ENCODE results near the gene CEP112. TPM values are rescaled to one million over a fixed set of nuclear protein-coding genes. Genes with fewer than 3 reads are reported as not detected.

CEP112 gene
- total and polyA plus RNA-seq, 4 donors = 1.1 to 4.9 (median 1.4) TPM

- 79% methylated on average over 1 of the region's 1 CpG for WGBS
- H3K27ac ChIP-seq (ENCODE audit: low read depth in 1 of 2, low read length in 2 of 2) = no peak overlapping the region
- TF ChIP-seq HNF4G (IDR thresholded peaks at IDR 0.05) = no peak
- no peak for TF ChIP-seq CTCF (IDR thresholded peaks at IDR 0.05; ENCODE audit: low read depth, low read length, missing input control)
- no peak for TF ChIP-seq SP1 (IDR thresholded peaks at IDR 0.05)
- no peak for TF ChIP-seq TAF1 (conservative IDR thresholded peaks at IDR 0.05)
- TF ChIP-seq JUND (IDR thresholded peaks at IDR 0.05) = no peak
- TF ChIP-seq, protein P1, sequence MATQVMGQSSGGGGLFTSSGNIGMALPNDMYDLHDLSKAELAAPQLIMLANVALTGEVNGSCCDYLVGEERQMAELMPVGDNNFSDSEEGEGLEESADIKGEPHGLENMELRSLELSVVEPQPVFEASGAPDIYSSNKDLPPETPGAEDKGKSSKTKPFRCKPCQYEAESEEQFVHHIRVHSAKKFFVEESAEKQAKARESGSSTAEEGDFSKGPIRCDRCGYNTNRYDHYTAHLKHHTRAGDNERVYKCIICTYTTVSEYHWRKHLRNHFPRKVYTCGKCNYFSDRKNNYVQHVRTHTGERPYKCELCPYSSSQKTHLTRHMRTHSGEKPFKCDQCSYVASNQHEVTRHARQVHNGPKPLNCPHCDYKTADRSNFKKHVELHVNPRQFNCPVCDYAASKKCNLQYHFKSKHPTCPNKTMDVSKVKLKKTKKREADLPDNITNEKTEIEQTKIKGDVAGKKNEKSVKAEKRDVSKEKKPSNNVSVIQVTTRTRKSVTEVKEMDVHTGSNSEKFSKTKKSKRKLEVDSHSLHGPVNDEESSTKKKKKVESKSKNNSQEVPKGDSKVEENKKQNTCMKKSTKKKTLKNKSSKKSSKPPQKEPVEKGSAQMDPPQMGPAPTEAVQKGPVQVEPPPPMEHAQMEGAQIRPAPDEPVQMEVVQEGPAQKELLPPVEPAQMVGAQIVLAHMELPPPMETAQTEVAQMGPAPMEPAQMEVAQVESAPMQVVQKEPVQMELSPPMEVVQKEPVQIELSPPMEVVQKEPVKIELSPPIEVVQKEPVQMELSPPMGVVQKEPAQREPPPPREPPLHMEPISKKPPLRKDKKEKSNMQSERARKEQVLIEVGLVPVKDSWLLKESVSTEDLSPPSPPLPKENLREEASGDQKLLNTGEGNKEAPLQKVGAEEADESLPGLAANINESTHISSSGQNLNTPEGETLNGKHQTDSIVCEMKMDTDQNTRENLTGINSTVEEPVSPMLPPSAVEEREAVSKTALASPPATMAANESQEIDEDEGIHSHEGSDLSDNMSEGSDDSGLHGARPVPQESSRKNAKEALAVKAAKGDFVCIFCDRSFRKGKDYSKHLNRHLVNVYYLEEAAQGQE (IDR thresholded peaks at IDR 0.05) = no peak
- TF ChIP-seq FOXA1 (IDR thresholded peaks at IDR 0.05) = no peak
- no peak for TF ChIP-seq NR2F2 (IDR thresholded peaks at IDR 0.05)
- TF ChIP-seq EGR1 (IDR thresholded peaks at IDR 0.05; ENCODE audit: low read depth in 2 of 2) = no peak
- TF ChIP-seq YY1 (IDR thresholded peaks at IDR 0.05) = no peak
- TF ChIP-seq, protein P2, sequence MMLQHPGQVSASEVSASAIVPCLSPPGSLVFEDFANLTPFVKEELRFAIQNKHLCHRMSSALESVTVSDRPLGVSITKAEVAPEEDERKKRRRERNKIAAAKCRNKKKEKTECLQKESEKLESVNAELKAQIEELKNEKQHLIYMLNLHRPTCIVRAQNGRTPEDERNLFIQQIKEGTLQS (IDR thresholded peaks at IDR 0.05) = no peak
- TF ChIP-seq MAX (IDR thresholded peaks at IDR 0.05) = no peak
- no peak for TF ChIP-seq GABPA (IDR thresholded peaks at IDR 0.05 in 1 of 2, conservative IDR thresholded peaks at IDR 0.05 in 1 of 2)
- TF ChIP-seq FOXA2 (IDR thresholded peaks at IDR 0.05) = no peak
- TF ChIP-seq RAD21 (IDR thresholded peaks at IDR 0.05) = no peak
- no peak for TF ChIP-seq HNF4A (conservative IDR thresholded peaks at IDR 0.05)
- TF ChIP-seq RXRA (IDR thresholded peaks at IDR 0.05) = no peak
- no peak overlapping the region for H3K9ac ChIP-seq (ENCODE audit: low read depth in 1 of 2, low read length in 2 of 2)
- no peaks in the 10 kb centered on the region for H3K4me1 ChIP-seq (ENCODE audit: control insufficient read depth in 4 of 4, insufficient read depth in 4 of 4, low read length in 3 of 4)
- H3K4me3 ChIP-seq (ENCODE audit: low read depth in 1 of 3, low read length in 3 of 3) = no peak overlapping the region
- no peaks in the 10 kb centered on the region for H3K27me3 ChIP-seq (ENCODE audit: control insufficient read depth in 4 of 4, insufficient read depth in 4 of 4, low read length in 3 of 4)
- DNase-seq (ENCODE audit: low spot score) = no peak
- peaks cover 0 to 2% (median 0%) of the 10 kb centered on the region in 4 donors for H3K9me3 ChIP-seq (ENCODE audit: control insufficient read depth in 4 of 4, low read length in 3 of 4)
- no peaks in the 10 kb centered on the region for H3K36me3 ChIP-seq (ENCODE audit: control insufficient read depth in 4 of 4, insufficient read depth in 3 of 4, low read depth in 1 of 4, low read length in 3 of 4)
Observed at GRCh38 chr17:65743308-65743655, 448.7 kb downstream of the CEP112 start.

DNA sequence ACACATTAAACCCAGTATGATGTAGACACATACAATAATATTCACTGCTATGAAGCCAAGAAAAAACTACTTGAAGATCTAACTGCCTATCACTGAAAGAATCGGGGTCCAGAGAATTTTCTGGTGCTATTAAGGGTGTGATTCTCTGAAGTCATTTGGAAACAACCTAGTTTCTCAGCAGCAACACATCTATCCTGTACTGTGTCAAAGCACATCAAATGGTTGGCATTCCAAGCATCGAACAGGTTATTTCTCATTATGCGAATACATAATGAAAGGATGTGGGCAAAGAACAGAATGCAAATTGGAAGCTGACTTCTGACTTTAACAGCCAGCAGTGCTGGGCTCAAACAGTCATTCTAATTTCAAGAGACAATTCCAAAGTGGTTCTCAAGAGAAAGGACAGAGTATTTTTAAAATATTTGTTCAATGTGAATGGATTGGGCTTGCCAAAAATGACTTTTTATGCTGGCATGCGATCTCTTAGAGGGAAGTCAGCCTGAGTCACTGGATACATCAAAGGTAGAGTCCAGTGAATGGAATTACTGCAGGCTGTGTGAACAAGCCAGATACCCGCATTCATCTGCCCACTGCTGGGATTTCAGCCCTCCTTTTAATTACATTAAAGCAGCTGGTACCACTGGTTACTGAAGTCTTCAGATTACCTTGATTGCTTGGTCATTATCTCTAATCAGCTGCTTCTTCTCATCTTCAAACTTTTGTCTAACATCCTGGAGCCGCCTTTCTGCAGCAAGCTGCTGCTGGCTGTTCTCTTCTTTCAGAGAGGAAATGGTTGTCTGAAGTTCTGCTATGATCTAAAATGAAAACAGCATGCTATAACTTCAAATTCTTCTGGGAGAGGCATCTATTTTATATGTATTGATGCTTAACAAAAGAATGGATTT, 449.3 kb downstream of the CEP112 start:
- Histone ChIP-seq H3K9me3 (ENCODE audit: control insufficient read depth in 4 of 4, low read length in 3 of 4) (peaks cover 0 to 2% (median 0%) of the 10 kb centered on the region in 4 donors), H3K9ac (ENCODE audit: low read depth in 1 of 2, low read length in 2 of 2) (no peak overlapping the region), H3K27me3 (ENCODE audit: control insufficient read depth in 4 of 4, insufficient read depth in 4 of 4, low read length in 3 of 4) (no peaks in the 10 kb centered on the region), H3K4me3 (ENCODE audit: low read depth in 1 of 3, low read length in 3 of 3) (no peak overlapping the region), H3K4me1 (ENCODE audit: control insufficient read depth in 4 of 4, insufficient read depth in 4 of 4, low read length in 3 of 4) (no peaks in the 10 kb centered on the region), H3K27ac (ENCODE audit: low read depth in 1 of 2, low read length in 2 of 2) (no peak overlapping the region), H3K36me3 (ENCODE audit: control insufficient read depth in 4 of 4, insufficient read depth in 3 of 4, low read depth in 1 of 4, low read length in 3 of 4) (no peaks in the 10 kb centered on the region)
- DNase-seq (ENCODE audit: low spot score) = no peak
- 86% methylated on average over 6 of the region's 6 CpGs for WGBS
- TF ChIP-seq FOXA2 (IDR thresholded peaks at IDR 0.05) = no peak
- no peak for TF ChIP-seq JUND (IDR thresholded peaks at IDR 0.05)
- no peak for TF ChIP-seq TAF1 (conservative IDR thresholded peaks at IDR 0.05)
- TF ChIP-seq RAD21 (IDR thresholded peaks at IDR 0.05) = no peak
- TF ChIP-seq HNF4A (conservative IDR thresholded peaks at IDR 0.05) = no peak
- TF ChIP-seq NR2F2 (IDR thresholded peaks at IDR 0.05) = no peak
- no peak for TF ChIP-seq MAX (IDR thresholded peaks at IDR 0.05)
- no peak for TF ChIP-seq EGR1 (IDR thresholded peaks at IDR 0.05; ENCODE audit: low read depth in 2 of 2)
- TF ChIP-seq CTCF (IDR thresholded peaks at IDR 0.05; ENCODE audit: low read depth, low read length, missing input control) = no peak
- TF ChIP-seq HNF4G (IDR thresholded peaks at IDR 0.05) = no peak
- TF ChIP-seq, protein P1 (IDR thresholded peaks at IDR 0.05) = no peak

Measured in liver (tissue), 9 donors.